Body of pancreas (tissue), 4 donors: ENCODE measurements around the gene CCN5. TPM values are rescaled to one million over a fixed set of nuclear protein-coding genes. Genes with fewer than 3 reads are reported as not detected.
"Not testable (repeated sequence)": the region's sequence is repeated elsewhere in the genome, so short reads cannot be mapped to it uniquely, and the experiment has no call there.

Experiments
- ATAC-seq: fragments of 150-250 bp; one replicate; pipeline ENCODE4 v1.9.1; 2016
- DNase-seq, 4 donors: peaks; one replicate each; pipeline ENCODE4 v3.0.0-alpha.2; 2019
- H3K27ac ChIP-seq, 4 donors: fragments of 200-600 bp; sonication (generic); 1 replicate in 3 of 4; 2 replicates in 1 of 4; pipeline versions ENCODE4 v1.5.1 to v1.6.1; 2016 to 2019; ENCODE audit warnings: mild to moderate bottlenecking in 1 of 4, mixed read lengths in 1 of 4, moderate library complexity in 1 of 4
- H3K27me3 ChIP-seq, 2 donors: fragments of 200-600 bp; sonication (generic); one replicate each; pipeline ENCODE4 v1.6.0; 2016; ENCODE audit warnings: mild to moderate bottlenecking in 1 of 2
- H3K36me3 ChIP-seq, 2 donors: fragments of 200-600 bp; sonication (generic); replicated peaks in 1 of 2; 2 replicates each; pipeline ENCODE4 v1.5.1; 2016; ENCODE audit warnings: low read depth in 2 of 2; ENCODE audit not compliant: insufficient read depth in 1 of 2
- H3K4me1 ChIP-seq: fragments of 200-600 bp; sonication (generic); one replicate; pipeline ENCODE4 v1.6.0; 2016
- H3K4me3 ChIP-seq, 2 donors: fragments of 200-600 bp; sonication (generic); 1 replicate in 1 of 2; 2 replicates in 1 of 2; pipeline ENCODE4 v1.5.1; 2016 to 2019
- H3K9me3 ChIP-seq, 3 donors: fragments of 200-600 bp; sonication (generic); 1 replicate in 2 of 3; 2 replicates in 1 of 3; pipeline ENCODE4 v1.5.1; 2016
- POLR2A ChIP-seq, 3 donors: fragments of 450-650 bp; IDR thresholded peaks; one replicate each; pipeline ENCODE4 v1.6.1; 2016; ENCODE audit warnings: antibody characterized with exemption in 3 of 3, mild to moderate bottlenecking in 2 of 3
- WGBS, 2 donors: methylation state at CpG; one replicate each; pipeline ENCODE4 v1.1.5; 2017; 5-methylcytosine and 5-hydroxymethylcytosine counted together
- intact Hi-C: fragments of 100-400 bp; cut with DNase I; formaldehyde crosslinking; loops from one replicate; pipeline ENCODE4 v1.15.1; 2023
- total RNA-seq, 2 donors: library from RNA; depleted of rRNA; stranded (reverse); fragments of >200 nt; gene quantifications; one replicate each; pipeline ENCODE4 v1.1.0, GENCODE V29; 2016
- TF ChIP-seq, protein P1 (sequence below), 7 experiments: fragments of 450-650 bp in 4 of 7; fragments of 200-600 bp in 3 of 7; sonication (generic) in 3 of 7; IDR thresholded peaks; one replicate each; pipeline ENCODE4 v1.5.1; 2016 to 2019; ENCODE audit warnings: antibody characterized with exemption in 7 of 7

Gene CCN5
- total RNA-seq, 2 donors from 2014 or later, result 7.9 to 18.2 TPM

DNA sequence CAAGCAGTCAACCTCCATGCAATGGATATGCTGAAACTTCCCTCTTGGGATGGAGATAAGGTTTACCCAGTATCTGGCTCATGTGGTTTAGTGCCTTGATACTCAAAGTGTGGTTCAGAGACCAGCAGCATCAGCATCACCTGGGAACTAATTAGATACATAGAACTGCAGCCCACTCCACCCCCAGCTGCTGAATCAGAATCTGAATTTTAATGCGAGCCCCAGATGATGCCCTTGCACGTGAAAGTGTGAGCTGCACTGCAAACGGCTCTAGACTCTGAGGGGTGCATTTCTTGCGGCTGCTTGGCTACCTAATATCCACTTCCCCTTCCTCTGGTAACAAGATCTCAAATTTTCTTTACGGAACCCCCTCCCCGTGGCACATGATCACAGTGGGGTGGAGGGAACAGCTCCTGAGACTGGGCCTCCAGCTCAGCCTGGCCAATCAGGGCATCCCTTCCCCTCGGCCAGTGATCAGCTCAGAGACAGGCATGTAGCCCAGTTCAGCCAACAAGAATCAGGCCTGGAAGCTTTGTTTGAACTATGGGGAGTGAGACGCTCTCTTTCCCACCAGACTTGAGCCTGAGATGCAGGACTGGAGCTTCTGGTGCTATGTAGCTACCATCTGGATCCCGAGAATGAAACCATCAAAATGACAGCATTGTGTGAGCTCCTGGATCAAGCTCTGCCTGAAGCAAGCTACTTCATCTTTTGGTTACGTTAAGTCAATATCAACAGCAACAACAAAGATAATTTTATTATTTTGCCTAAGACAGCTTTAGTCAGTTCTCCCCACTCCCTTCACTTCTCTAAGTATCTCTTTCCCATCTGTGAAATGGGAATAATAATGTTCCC, 43.3 kb downstream of the CCN5 start:
- H3K4me1 ChIP-seq, result no peaks in the 10 kb centered on the region
- 37 to 46% methylated on average over 7 to 10 of the region's 10 CpGs for WGBS, 2 donors
- H3K27ac ChIP-seq, result no peak overlapping the region
- DNase-seq, result no peak
- TF ChIP-seq, protein P1, sequence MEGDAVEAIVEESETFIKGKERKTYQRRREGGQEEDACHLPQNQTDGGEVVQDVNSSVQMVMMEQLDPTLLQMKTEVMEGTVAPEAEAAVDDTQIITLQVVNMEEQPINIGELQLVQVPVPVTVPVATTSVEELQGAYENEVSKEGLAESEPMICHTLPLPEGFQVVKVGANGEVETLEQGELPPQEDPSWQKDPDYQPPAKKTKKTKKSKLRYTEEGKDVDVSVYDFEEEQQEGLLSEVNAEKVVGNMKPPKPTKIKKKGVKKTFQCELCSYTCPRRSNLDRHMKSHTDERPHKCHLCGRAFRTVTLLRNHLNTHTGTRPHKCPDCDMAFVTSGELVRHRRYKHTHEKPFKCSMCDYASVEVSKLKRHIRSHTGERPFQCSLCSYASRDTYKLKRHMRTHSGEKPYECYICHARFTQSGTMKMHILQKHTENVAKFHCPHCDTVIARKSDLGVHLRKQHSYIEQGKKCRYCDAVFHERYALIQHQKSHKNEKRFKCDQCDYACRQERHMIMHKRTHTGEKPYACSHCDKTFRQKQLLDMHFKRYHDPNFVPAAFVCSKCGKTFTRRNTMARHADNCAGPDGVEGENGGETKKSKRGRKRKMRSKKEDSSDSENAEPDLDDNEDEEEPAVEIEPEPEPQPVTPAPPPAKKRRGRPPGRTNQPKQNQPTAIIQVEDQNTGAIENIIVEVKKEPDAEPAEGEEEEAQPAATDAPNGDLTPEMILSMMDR (IDR thresholded peaks at IDR 0.05), result no peak
- no peak for TF ChIP-seq POLR2A (IDR thresholded peaks at IDR 0.05)
- no peak overlapping the region for H3K4me3 ChIP-seq
- no peaks in the 10 kb centered on the region for H3K36me3 ChIP-seq
- no peaks in the 10 kb centered on the region for H3K27me3 ChIP-seq
- ATAC-seq, result no peak
- intact Hi-C loops, result no loop called here
- no peaks in the 10 kb centered on the region for H3K9me3 ChIP-seq

DNA sequence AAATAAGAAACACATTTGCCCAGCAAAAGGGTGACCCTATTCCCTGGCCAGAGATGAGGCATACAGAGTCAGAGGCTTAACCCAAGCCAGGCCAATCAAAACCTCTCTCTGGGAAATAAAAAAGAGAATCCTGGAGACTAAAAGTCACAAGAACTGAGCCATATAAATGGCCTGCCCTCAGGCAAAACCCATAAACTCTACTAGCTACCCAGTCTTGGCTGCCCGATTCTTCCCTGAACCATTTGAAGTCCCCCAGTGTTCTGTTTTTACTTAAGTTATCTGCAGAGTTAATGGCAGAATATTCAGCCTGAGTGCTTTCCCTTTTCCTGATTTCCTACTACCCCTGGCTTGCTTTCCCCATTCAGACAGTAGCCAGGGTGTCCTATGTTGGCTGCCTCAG, 44.4 kb downstream of the CCN5 start:
- DNase-seq (no peak), ATAC-seq (no peak)
- TF ChIP-seq, protein P1 (IDR thresholded peaks at IDR 0.05), result no peak
- TF ChIP-seq POLR2A (IDR thresholded peaks at IDR 0.05), result no peak
- H3K4me1 ChIP-seq, result no peaks in the 10 kb centered on the region
- H3K27ac ChIP-seq, result no peak overlapping the region
- WGBS, 2 donors, result 89% methylated on average over 1 of the region's 1 CpG
- no peaks in the 10 kb centered on the region for H3K9me3 ChIP-seq
- no peaks in the 10 kb centered on the region for H3K27me3 ChIP-seq
- no peak overlapping the region for H3K4me3 ChIP-seq
- H3K36me3 ChIP-seq, result no peaks in the 10 kb centered on the region
- intact Hi-C loops, result no loop called here

DNA sequence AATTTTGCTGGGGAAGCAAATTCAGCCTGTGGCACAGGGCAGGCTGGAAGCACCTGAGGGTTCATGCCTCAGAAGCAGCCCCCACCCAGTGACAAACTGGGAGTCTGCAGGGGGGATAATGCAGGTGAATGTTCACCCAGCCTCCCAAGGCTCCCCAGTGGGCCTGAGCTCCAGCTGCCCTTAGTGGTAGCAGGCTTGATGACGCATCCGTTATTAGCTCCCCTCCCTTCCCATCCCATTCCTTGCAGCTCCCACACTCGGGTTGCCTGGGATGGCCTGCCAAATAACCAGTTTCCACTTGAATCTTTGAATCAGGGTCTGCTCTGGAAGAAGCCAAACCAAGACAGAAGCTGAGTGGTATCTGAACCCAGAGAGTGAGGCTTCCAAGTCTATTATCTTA, 46.3 kb downstream of the CCN5 start:
- no peak for TF ChIP-seq POLR2A (IDR thresholded peaks at IDR 0.05)
- TF ChIP-seq, protein P1 (IDR thresholded peaks at IDR 0.05), result no peak
- DNase-seq (no peak), ATAC-seq (no peak)
- no peaks in the 10 kb centered on the region for H3K36me3 ChIP-seq
- H3K4me3 ChIP-seq, result no peak overlapping the region
- no peaks in the 10 kb centered on the region for H3K27me3 ChIP-seq
- H3K9me3 ChIP-seq, result no peaks in the 10 kb centered on the region
- WGBS, 2 donors, result 52 to 64% methylated on average over 3 of the region's 3 CpGs
- no peak overlapping the region for H3K27ac ChIP-seq
- no peaks in the 10 kb centered on the region for H3K4me1 ChIP-seq
- intact Hi-C loops, result no loop called here

DNA sequence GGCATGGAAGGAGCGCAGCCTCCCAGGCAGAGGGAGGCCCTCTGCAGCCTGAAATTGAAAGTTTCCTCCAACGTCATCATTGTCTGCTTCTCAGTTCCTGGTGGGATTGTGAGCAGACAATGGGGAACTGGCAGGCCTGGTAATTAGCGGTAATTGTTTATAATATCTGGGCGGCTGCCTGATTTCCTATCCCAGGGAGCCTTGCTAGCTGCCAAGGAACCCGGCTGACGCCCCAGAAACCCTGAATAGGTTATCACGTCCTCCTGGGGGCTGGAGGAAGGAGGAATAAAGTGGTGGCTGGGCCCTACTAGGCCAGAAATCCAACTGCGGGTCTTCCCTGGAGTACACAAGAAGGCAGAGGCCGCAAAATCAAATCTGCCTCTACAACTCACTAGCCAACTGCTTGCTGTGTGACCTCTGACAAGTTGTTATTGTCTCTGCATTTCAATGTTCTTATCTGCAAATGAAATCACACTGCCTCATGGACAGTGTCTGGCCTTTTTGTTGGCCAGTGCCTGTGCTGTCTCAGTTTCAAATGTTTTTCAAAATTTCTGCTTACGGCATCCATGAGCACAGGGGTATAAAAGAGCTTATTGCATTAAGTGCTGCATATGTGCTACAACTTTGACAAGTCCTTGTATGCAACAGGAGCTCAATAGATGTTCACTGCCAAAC, 47.4 kb downstream of the CCN5 start:
- Histone ChIP-seq H3K4me1 (no peaks in the 10 kb centered on the region), H3K27ac (peak overlapping the region in 1 of 4 donors; percentile 25), H3K9me3 (no peaks in the 10 kb centered on the region), H3K4me3 (no peak overlapping the region), H3K36me3 (no peaks in the 10 kb centered on the region), H3K27me3 (no peaks in the 10 kb centered on the region)
- WGBS, 2 donors, result 53 to 69% methylated on average over 10 of the region's 10 CpGs
- no peak for DNase-seq
- intact Hi-C loops, result no loop called here
- TF ChIP-seq, protein P1 (IDR thresholded peaks at IDR 0.05), result no peak
- no peak for TF ChIP-seq POLR2A (IDR thresholded peaks at IDR 0.05)
- no peak for ATAC-seq

DNA sequence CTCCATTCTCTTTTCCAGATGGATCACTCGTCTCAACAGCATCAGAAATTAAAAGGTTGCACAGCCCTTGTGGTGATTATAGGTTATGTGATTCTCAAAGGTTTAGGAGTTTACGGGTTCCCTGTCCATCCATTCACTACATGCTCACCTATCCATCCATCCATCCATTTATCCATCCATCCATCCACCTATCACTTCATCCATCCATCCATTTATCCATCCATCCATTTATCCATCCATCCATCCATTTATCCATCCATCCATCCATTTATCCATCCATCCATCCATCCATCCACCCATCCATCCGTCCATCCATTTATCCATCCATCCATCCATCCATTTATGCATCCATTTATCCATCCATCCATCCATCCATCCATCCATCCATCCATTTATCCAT, 48.6 kb downstream of the CCN5 start:
- H3K36me3 ChIP-seq, H3K4me1 ChIP-seq, DNase-seq, H3K9me3 ChIP-seq, intact Hi-C loops, H3K27me3 ChIP-seq, H3K4me3 ChIP-seq, ATAC-seq, H3K27ac ChIP-seq: not testable (repeated sequence)
- WGBS, 2 donors, result 58 to 75% methylated on average over 3 of the region's 3 CpGs
